Mesothelial cell of epicardium (in vitro differentiated cells): ENCODE results near the gene AGTRAP. TPM values are rescaled to one million over a fixed set of nuclear protein-coding genes. Genes with fewer than 3 reads are reported as not detected.

Experiments used
- DNase-seq, 2 experiments: peaks; one replicate each; pipeline ENCODE4 v3.0.0; 2021; ENCODE audit warnings: low spot score in 2 of 2; ENCODE audit not compliant: unreplicated experiment in 2 of 2
- H3K27ac Mint-ChIP-seq: 2 replicates; pipeline ENCODE4 v1.8.0; 2021; ENCODE audit warnings: mixed read lengths
- H3K27me3 Mint-ChIP-seq: 2 replicates; pipeline ENCODE4 v1.8.0; 2021; ENCODE audit warnings: low read depth, mixed read lengths
- H3K36me3 Mint-ChIP-seq: 2 replicates; pipeline ENCODE4 v1.8.0; 2021; ENCODE audit warnings: mixed read lengths
- H3K4me1 Mint-ChIP-seq: 2 replicates; pipeline ENCODE4 v1.8.0; 2021; ENCODE audit warnings: mixed read lengths
- H3K4me3 Mint-ChIP-seq: 2 replicates; pipeline ENCODE4 v1.8.0; 2021; ENCODE audit warnings: mild to moderate bottlenecking, moderate library complexity, mixed read lengths
- H3K9me3 Mint-ChIP-seq: 2 replicates; pipeline ENCODE4 v1.8.0; 2021; ENCODE audit warnings: mixed read lengths
- CTCF ChIP-seq: fragments of 200-600 bp; sonication (generic); IDR thresholded peaks from one replicate; pipeline ENCODE4 v1.5.0; 2021; ENCODE audit warnings: antibody characterized with exemption; ENCODE audit not compliant: unreplicated experiment
- total RNA-seq: library from RNA; stranded (reverse); gene quantifications from 3 replicates; pipeline ENCODE4 v1.2.1, GENCODE V29; 2021

AGTRAP gene
- total RNA-seq, 1 donor from 2014 or later: 29.0 TPM

- Mint-ChIP-seq H3K27me3 (peaks cover 10% of the 10 kb centered on the region), H3K27ac (no peak overlapping the region)
Measured at GRCh38 chr1:11704194-11704529, 31.8 kb upstream of the AGTRAP start.

GRCh38 chr1:11704691-11705475 is 31.1 kb upstream of the AGTRAP start:
- Mint-ChIP-seq H3K27ac (no peak overlapping the region), H3K4me1 (peaks cover 4% of the 10 kb centered on the region), H3K36me3 (no peaks in the 10 kb centered on the region), H3K9me3 (no peaks in the 10 kb centered on the region), H3K4me3 (no peak overlapping the region), H3K27me3 (peaks cover 10% of the 10 kb centered on the region)
- TF ChIP-seq CTCF: no peak
- no peak for DNase-seq

More at GRCh38 chr1:11704194-11704529, 31.8 kb upstream of the AGTRAP start:
- Mint-ChIP-seq H3K4me3 (no peak overlapping the region), H3K9me3 (no peaks in the 10 kb centered on the region), H3K36me3 (no peaks in the 10 kb centered on the region), H3K4me1 (peaks cover 4% of the 10 kb centered on the region)
- TF ChIP-seq CTCF: no peak
- DNase-seq: no peak

GRCh38 chr1:11705596-11705995 is 30.3 kb upstream of the AGTRAP start:
- Mint-ChIP-seq H3K27ac (no peak overlapping the region), H3K9me3 (no peaks in the 10 kb centered on the region), H3K36me3 (no peaks in the 10 kb centered on the region), H3K27me3 (peaks cover 10% of the 10 kb centered on the region), H3K4me3 (no peak overlapping the region), H3K4me1 (peaks cover 4% of the 10 kb centered on the region)
- no peak for TF ChIP-seq CTCF
- no peak for DNase-seq

GRCh38 chr1:11706292-11706691 is 29.6 kb upstream of the AGTRAP start:
- Mint-ChIP-seq H3K4me3 (no peak overlapping the region), H3K27me3 (peaks cover 10% of the 10 kb centered on the region), H3K36me3 (no peaks in the 10 kb centered on the region), H3K4me1 (peaks cover 4% of the 10 kb centered on the region), H3K27ac (no peak overlapping the region), H3K9me3 (no peaks in the 10 kb centered on the region)
- no peak for DNase-seq
- TF ChIP-seq CTCF: no peak

GRCh38 chr1:11707621-11708276 is 28.2 kb upstream of the AGTRAP start:
- TF ChIP-seq CTCF: no peak
- Mint-ChIP-seq H3K4me1 (peaks cover 4% of the 10 kb centered on the region), H3K9me3 (no peaks in the 10 kb centered on the region), H3K27ac (no peak overlapping the region), H3K27me3 (peaks cover 10% of the 10 kb centered on the region), H3K4me3 (no peak overlapping the region), H3K36me3 (no peaks in the 10 kb centered on the region)
- no peak for DNase-seq
